ENCODE measurements around the gene SLC27A3.

The SLC27A3 gene

GRCh38 chr1:153749408-153750005 lies 25.7 kb upstream of the SLC27A3 start:
- DNase-seq (ENCODE audit: low spot score): peak; percentile 80
- TF ChIP-seq CTCF (IDR thresholded peaks at IDR 0.05; ENCODE audit: extremely low read depth, missing control alignments): peak; percentile 90

- TF ChIP-seq CTCF (IDR thresholded peaks at IDR 0.05; ENCODE audit: extremely low read depth, missing control alignments): no peak
- no peak for DNase-seq (ENCODE audit: low spot score)
Measured at GRCh38 chr1:153750026-153750995, 24.9 kb upstream of the SLC27A3 start.

GRCh38 chr1:153752072-153752471 lies 23.1 kb upstream of the SLC27A3 start:
- TF ChIP-seq CTCF (IDR thresholded peaks at IDR 0.05; ENCODE audit: extremely low read depth, missing control alignments): no peak
- DNase-seq (ENCODE audit: low spot score): no peak

- DNase-seq (ENCODE audit: low spot score): no peak
- TF ChIP-seq CTCF (IDR thresholded peaks at IDR 0.05; ENCODE audit: extremely low read depth, missing control alignments): no peak
Measured at GRCh38 chr1:153752571-153753195, 22.5 kb upstream of the SLC27A3 start.

GRCh38 chr1:153754266-153754665 lies 20.9 kb upstream of the SLC27A3 start:
- no peak for TF ChIP-seq CTCF (IDR thresholded peaks at IDR 0.05; ENCODE audit: extremely low read depth, missing control alignments)
- no peak for DNase-seq (ENCODE audit: low spot score)

GRCh38 chr1:153760440-153760839 lies 14.8 kb upstream of the SLC27A3 start:
- DNase-seq (ENCODE audit: low spot score): no peak
- no peak for TF ChIP-seq CTCF (IDR thresholded peaks at IDR 0.05; ENCODE audit: extremely low read depth, missing control alignments)
